WTC11 (cell line): ENCODE measurements around the gene PTPRK. TPM values are rescaled to one million over a fixed set of nuclear protein-coding genes. Genes with fewer than 3 reads are reported as not detected.

Experiments used
- CREB1 ChIP-seq: sonication (generic); formaldehyde crosslinking; IDR thresholded peaks from 2 replicates; pipeline ENCODE4 v1.8.0; 2023; ENCODE audit warnings: mild to moderate bottlenecking, missing genetic modification reagents
- CREM ChIP-seq: sonication (generic); formaldehyde crosslinking; IDR thresholded peaks from 2 replicates; pipeline ENCODE4 v1.8.1; 2022; ENCODE audit warnings: mild to moderate bottlenecking, missing genetic modification reagents, moderate library complexity
- EMX1 ChIP-seq: fragments of 250-450 bp; sonication (Bioruptor Pico); IDR thresholded peaks from 2 replicates; pipeline ENCODE4 v1.8.0; 2021; ENCODE audit warnings: mild to moderate bottlenecking
- FOXK1 ChIP-seq: sonication (generic); formaldehyde crosslinking; IDR thresholded peaks from 2 replicates; pipeline ENCODE4 v1.8.0; 2022; ENCODE audit warnings: mild to moderate bottlenecking, moderate library complexity, missing genetic modification reagents
- GRHL2 ChIP-seq: fragments of 250-450 bp; sonication (Bioruptor Pico); IDR thresholded peaks from 2 replicates; pipeline ENCODE4 v1.8.0; 2022; ENCODE audit warnings: mild to moderate bottlenecking, moderate library complexity; ENCODE audit not compliant: insufficient replicate concordance, severe bottlenecking
- NFATC4 ChIP-seq: fragments of 250-450 bp; sonication (Bioruptor Pico); IDR thresholded peaks from 2 replicates; pipeline ENCODE4 v1.9.0; 2021; ENCODE audit warnings: mild to moderate bottlenecking
- NFE2L1 ChIP-seq: sonication (generic); formaldehyde crosslinking; IDR thresholded peaks from 2 replicates; pipeline ENCODE4 v1.8.1; 2023; ENCODE audit warnings: missing genetic modification reagents
- NR3C1 ChIP-seq: sonication (generic); formaldehyde crosslinking; conservative IDR thresholded peaks from 2 replicates; pipeline ENCODE4 v1.8.1; 2023; ENCODE audit warnings: low read depth, mild to moderate bottlenecking, missing genetic modification reagents
- RORB ChIP-seq: fragments of 250-450 bp; sonication (Bioruptor Pico); IDR thresholded peaks from 2 replicates; pipeline ENCODE4 v1.9.0; 2021; ENCODE audit warnings: mild to moderate bottlenecking
- SP1 ChIP-seq: sonication (generic); formaldehyde crosslinking; conservative IDR thresholded peaks from 2 replicates; pipeline ENCODE4 v1.8.1; 2022; ENCODE audit warnings: missing genetic modification reagents
- TCF7 ChIP-seq: sonication (generic); formaldehyde crosslinking; IDR thresholded peaks from 2 replicates; pipeline ENCODE4 v1.8.0; 2022; ENCODE audit warnings: mild to moderate bottlenecking, low read depth, missing genetic modification reagents, moderate library complexity
- TEAD1 ChIP-seq: sonication (generic); formaldehyde crosslinking; IDR thresholded peaks from 2 replicates; pipeline ENCODE4 v1.8.0; 2022; ENCODE audit warnings: mild to moderate bottlenecking, missing genetic modification reagents
- TP53 ChIP-seq: sonication (generic); formaldehyde crosslinking; IDR thresholded peaks from 2 replicates; pipeline ENCODE4 v1.8.1; 2023; ENCODE audit warnings: mild to moderate bottlenecking, missing genetic modification reagents
- ZNF121 ChIP-seq: sonication (generic); formaldehyde crosslinking; IDR thresholded peaks from 2 replicates; pipeline ENCODE4 v1.8.0; 2023; ENCODE audit warnings: missing genetic modification reagents
- ZNF232 ChIP-seq: sonication (generic); formaldehyde crosslinking; IDR thresholded peaks from 2 replicates; pipeline ENCODE4 v1.8.0; 2022; ENCODE audit warnings: mild to moderate bottlenecking, missing genetic modification reagents
- ZNF423 ChIP-seq: fragments of 250-450 bp; sonication (Bioruptor Pico); IDR thresholded peaks from 2 replicates; pipeline ENCODE4 v2.1.2; 2022; ENCODE audit warnings: mild to moderate bottlenecking, moderate library complexity
- total RNA-seq: library from RNA; stranded (reverse); gene quantifications from 3 replicates; pipeline ENCODE4 v1.2.3, GENCODE V29; 2021
- TF ChIP-seq, protein P1 (sequence below): sonication (generic); formaldehyde crosslinking; IDR thresholded peaks from 2 replicates; pipeline ENCODE4 v1.8.1; 2022; ENCODE audit warnings: low read depth, missing genetic modification reagents, borderline replicate concordance
- TF ChIP-seq, protein P2 (sequence below): fragments of 250-450 bp; sonication (Bioruptor Pico); IDR thresholded peaks from 2 replicates; pipeline ENCODE4 v2.1.2; 2022; ENCODE audit warnings: mild to moderate bottlenecking, moderate library complexity
- TF ChIP-seq, protein P3 (sequence below): sonication (generic); formaldehyde crosslinking; IDR thresholded peaks from 2 replicates; pipeline ENCODE4 v1.8.1; 2023; ENCODE audit warnings: mild to moderate bottlenecking, missing genetic modification reagents
- TF ChIP-seq, protein P4 (sequence below): fragments of 250-450 bp; sonication (Bioruptor Pico); IDR thresholded peaks from 2 replicates; pipeline ENCODE4 v1.8.0; 2021; ENCODE audit warnings: mild to moderate bottlenecking
- TF ChIP-seq, protein P5 (sequence below): sonication (generic); formaldehyde crosslinking; IDR thresholded peaks from 2 replicates; pipeline ENCODE4 v1.8.1; 2023; ENCODE audit warnings: mild to moderate bottlenecking, missing genetic modification reagents, moderate library complexity
- TF ChIP-seq, protein P6 (sequence below): sonication (generic); formaldehyde crosslinking; IDR thresholded peaks from 2 replicates; pipeline ENCODE4 v1.8.1; 2022; ENCODE audit warnings: mild to moderate bottlenecking, moderate library complexity, missing genetic modification reagents
- TF ChIP-seq, protein P7 (sequence below): fragments of 250-450 bp; sonication (Bioruptor Pico); IDR thresholded peaks from 2 replicates; pipeline ENCODE4 v1.9.0; 2021; ENCODE audit warnings: mild to moderate bottlenecking, borderline replicate concordance

The PTPRK gene
- total RNA-seq, 1 experiment from 2014 or later, result 44.8 TPM

DNA sequence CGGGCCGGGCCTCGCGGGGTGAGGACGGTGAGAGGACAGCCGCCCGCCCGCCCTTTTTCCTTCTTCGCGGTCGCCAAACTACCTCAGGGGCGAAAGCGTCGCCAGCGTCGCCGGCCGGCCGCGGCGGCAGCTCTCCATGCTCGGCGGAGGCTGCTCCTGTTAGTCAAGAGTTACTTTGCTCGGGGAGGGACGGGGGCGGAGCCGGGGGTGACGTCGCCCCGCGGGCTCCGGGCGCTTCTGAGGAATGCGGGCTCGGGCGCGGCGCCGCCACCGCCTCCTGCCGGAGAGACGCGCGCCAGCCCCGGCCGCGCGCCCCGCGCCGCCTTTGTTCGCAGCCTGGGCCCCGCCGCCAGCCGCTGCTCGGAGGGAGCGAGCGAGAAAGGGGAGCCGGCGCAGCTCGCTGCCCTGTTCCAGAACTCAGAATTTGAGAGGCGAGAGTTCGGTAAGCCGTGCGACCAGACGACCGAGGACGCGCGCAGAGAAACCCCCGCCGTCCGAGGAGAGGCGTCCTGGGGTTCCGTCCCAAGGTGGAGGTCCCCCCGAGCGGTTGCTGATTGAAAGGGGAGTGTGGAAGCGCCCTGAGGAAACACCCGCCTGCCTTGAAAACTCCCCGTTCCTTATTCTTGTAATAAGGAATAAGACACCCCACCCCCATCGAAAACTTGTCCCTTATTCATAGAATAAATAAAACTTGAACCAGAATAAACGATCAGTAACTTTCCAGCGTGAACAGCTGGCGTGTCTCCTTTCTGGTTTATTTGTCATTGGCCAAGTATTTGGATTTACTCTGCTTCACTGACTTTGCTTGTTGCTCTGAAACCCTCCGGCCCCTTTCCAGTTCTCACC, at the start of gene PTPRK (continued):
- TF ChIP-seq, protein P1, sequence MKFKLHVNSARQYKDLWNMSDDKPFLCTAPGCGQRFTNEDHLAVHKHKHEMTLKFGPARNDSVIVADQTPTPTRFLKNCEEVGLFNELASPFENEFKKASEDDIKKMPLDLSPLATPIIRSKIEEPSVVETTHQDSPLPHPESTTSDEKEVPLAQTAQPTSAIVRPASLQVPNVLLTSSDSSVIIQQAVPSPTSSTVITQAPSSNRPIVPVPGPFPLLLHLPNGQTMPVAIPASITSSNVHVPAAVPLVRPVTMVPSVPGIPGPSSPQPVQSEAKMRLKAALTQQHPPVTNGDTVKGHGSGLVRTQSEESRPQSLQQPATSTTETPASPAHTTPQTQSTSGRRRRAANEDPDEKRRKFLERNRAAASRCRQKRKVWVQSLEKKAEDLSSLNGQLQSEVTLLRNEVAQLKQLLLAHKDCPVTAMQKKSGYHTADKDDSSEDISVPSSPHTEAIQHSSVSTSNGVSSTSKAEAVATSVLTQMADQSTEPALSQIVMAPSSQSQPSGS, result no peak
- TF ChIP-seq SP1 (CRISPR knock-in tag), result peak; percentile 65; the same call in 1 of the 2 replicates
- TF ChIP-seq, protein P2, sequence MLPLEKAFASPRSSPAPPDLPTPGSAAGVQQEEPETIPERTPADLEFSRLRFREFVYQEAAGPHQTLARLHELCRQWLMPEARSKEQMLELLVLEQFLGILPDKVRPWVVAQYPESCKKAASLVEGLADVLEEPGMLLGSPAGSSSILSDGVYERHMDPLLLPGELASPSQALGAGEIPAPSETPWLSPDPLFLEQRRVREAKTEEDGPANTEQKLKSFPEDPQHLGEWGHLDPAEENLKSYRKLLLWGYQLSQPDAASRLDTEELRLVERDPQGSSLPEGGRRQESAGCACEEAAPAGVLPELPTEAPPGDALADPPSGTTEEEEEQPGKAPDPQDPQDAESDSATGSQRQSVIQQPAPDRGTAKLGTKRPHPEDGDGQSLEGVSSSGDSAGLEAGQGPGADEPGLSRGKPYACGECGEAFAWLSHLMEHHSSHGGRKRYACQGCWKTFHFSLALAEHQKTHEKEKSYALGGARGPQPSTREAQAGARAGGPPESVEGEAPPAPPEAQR (CRISPR knock-in tag), result no peak
- TF ChIP-seq, protein P3, sequence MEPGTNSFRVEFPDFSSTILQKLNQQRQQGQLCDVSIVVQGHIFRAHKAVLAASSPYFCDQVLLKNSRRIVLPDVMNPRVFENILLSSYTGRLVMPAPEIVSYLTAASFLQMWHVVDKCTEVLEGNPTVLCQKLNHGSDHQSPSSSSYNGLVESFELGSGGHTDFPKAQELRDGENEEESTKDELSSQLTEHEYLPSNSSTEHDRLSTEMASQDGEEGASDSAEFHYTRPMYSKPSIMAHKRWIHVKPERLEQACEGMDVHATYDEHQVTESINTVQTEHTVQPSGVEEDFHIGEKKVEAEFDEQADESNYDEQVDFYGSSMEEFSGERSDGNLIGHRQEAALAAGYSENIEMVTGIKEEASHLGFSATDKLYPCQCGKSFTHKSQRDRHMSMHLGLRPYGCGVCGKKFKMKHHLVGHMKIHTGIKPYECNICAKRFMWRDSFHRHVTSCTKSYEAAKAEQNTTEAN (CRISPR knock-in tag), result 0 out of 2 replicates have a peak, but pooled peaks have one; percentile 2
- no peak for TF ChIP-seq ZNF423 (CRISPR knock-in tag)
- no peak for TF ChIP-seq RORB (CRISPR knock-in tag)
- TF ChIP-seq, protein P4, sequence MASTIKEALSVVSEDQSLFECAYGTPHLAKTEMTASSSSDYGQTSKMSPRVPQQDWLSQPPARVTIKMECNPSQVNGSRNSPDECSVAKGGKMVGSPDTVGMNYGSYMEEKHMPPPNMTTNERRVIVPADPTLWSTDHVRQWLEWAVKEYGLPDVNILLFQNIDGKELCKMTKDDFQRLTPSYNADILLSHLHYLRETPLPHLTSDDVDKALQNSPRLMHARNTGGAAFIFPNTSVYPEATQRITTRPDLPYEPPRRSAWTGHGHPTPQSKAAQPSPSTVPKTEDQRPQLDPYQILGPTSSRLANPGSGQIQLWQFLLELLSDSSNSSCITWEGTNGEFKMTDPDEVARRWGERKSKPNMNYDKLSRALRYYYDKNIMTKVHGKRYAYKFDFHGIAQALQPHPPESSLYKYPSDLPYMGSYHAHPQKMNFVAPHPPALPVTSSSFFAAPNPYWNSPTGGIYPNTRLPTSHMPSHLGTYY (CRISPR knock-in tag), result no peak
- TF ChIP-seq TCF7 (CRISPR knock-in tag), result no peak
- TF ChIP-seq CREB1 (CRISPR knock-in tag), result no peak
- TF ChIP-seq, protein P5, sequence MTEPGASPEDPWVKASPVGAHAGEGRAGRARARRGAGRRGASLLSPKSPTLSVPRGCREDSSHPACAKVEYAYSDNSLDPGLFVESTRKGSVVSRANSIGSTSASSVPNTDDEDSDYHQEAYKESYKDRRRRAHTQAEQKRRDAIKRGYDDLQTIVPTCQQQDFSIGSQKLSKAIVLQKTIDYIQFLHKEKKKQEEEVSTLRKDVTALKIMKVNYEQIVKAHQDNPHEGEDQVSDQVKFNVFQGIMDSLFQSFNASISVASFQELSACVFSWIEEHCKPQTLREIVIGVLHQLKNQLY, result no peak
- no peak for TF ChIP-seq ZNF121 (CRISPR knock-in tag)
- TF ChIP-seq TP53 (CRISPR knock-in tag), result no peak
- TF ChIP-seq, protein P6, sequence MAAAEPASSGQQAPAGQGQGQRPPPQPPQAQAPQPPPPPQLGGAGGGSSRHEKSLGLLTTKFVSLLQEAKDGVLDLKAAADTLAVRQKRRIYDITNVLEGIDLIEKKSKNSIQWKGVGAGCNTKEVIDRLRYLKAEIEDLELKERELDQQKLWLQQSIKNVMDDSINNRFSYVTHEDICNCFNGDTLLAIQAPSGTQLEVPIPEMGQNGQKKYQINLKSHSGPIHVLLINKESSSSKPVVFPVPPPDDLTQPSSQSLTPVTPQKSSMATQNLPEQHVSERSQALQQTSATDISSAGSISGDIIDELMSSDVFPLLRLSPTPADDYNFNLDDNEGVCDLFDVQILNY (CRISPR knock-in tag), result peak; percentile 60; the same call in 1 of the 2 replicates
- 0 out of 2 replicates have a peak, but pooled peaks have one; percentile 20 for TF ChIP-seq NR3C1 (CRISPR knock-in tag)
- peak; percentile 52; the same call in 1 of the 2 replicates for TF ChIP-seq TEAD1 (CRISPR knock-in tag)
- no peak; the same call in 1 of the 2 replicates for TF ChIP-seq ZNF232 (CRISPR knock-in tag)
- 0 out of 2 replicates have a peak, but pooled peaks have one; percentile 59 for TF ChIP-seq CREM
- no peak for TF ChIP-seq NFATC4 (CRISPR knock-in tag)
- no peak for TF ChIP-seq EMX1 (CRISPR knock-in tag)
- no peak for TF ChIP-seq GRHL2 (CRISPR knock-in tag)
- TF ChIP-seq, protein P7, sequence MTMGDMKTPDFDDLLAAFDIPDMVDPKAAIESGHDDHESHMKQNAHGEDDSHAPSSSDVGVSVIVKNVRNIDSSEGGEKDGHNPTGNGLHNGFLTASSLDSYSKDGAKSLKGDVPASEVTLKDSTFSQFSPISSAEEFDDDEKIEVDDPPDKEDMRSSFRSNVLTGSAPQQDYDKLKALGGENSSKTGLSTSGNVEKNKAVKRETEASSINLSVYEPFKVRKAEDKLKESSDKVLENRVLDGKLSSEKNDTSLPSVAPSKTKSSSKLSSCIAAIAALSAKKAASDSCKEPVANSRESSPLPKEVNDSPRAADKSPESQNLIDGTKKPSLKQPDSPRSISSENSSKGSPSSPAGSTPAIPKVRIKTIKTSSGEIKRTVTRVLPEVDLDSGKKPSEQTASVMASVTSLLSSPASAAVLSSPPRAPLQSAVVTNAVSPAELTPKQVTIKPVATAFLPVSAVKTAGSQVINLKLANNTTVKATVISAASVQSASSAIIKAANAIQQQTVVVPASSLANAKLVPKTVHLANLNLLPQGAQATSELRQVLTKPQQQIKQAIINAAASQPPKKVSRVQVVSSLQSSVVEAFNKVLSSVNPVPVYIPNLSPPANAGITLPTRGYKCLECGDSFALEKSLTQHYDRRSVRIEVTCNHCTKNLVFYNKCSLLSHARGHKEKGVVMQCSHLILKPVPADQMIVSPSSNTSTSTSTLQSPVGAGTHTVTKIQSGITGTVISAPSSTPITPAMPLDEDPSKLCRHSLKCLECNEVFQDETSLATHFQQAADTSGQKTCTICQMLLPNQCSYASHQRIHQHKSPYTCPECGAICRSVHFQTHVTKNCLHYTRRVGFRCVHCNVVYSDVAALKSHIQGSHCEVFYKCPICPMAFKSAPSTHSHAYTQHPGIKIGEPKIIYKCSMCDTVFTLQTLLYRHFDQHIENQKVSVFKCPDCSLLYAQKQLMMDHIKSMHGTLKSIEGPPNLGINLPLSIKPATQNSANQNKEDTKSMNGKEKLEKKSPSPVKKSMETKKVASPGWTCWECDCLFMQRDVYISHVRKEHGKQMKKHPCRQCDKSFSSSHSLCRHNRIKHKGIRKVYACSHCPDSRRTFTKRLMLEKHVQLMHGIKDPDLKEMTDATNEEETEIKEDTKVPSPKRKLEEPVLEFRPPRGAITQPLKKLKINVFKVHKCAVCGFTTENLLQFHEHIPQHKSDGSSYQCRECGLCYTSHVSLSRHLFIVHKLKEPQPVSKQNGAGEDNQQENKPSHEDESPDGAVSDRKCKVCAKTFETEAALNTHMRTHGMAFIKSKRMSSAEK (CRISPR knock-in tag), result no peak
- TF ChIP-seq FOXK1 (CRISPR knock-in tag), result no peak
- TF ChIP-seq NFE2L1, result no peak
- TF ChIP-seq, all 79 proteins: peak for 14
